Left ventricle myocardium inferior (tissue), 1 donor: ENCODE results near the gene XKR8. TPM values are rescaled to one million over a fixed set of nuclear protein-coding genes. Genes with fewer than 3 reads are reported as not detected.

Source experiments
- DNase-seq: peaks from one replicate; pipeline ENCODE4 v3.0.0-alpha.2; 2020
- H3K27ac ChIP-seq: fragments of 200-600 bp; replicated peaks from 2 replicates; pipeline ENCODE4 v1.8.0; 2021
- H3K27me3 ChIP-seq: fragments of 200-600 bp; 2 replicates; pipeline ENCODE4 v1.8.0; 2021; ENCODE audit warnings: low read depth
- H3K36me3 ChIP-seq: fragments of 200-600 bp; 2 replicates; pipeline ENCODE4 v1.8.0; 2021
- H3K4me1 ChIP-seq: fragments of 200-600 bp; 2 replicates; pipeline ENCODE4 v1.8.0; 2021
- H3K4me3 ChIP-seq: fragments of 200-600 bp; 2 replicates; pipeline ENCODE4 v1.8.0; 2021; ENCODE audit warnings: mild to moderate bottlenecking, moderate library complexity
- H3K9me3 ChIP-seq: fragments of 200-600 bp; replicated peaks from 2 replicates; pipeline ENCODE4 v1.8.0; 2021
- CTCF ChIP-seq: fragments of 200-600 bp; IDR thresholded peaks from 2 replicates; pipeline ENCODE4 v1.8.0; 2021; ENCODE audit warnings: antibody characterized with exemption, mild to moderate bottlenecking, borderline replicate concordance
- intact Hi-C: fragments of 100-400 bp; cut with micrococcal nuclease; formaldehyde crosslinking; loops from one replicate; pipeline ENCODE4 v1.11.0; 2022
- total RNA-seq: library from RNA; stranded (reverse); fragmentation: NEBNext Ultra II Directional; extraction: Animal tissue kit (Norgen Biotek cat#: 25700); gene quantifications from one replicate; pipeline ENCODE4 v1.2.1, GENCODE V29; 2021
- donor health status: DM: no; HTN: yes; CAD: no; lungs with severe emphysema.

The XKR8 gene
- total RNA-seq, 1 donor from 2014 or later: 4.8 TPM

GRCh38 chr1:28010969-28011368 lies 51.2 kb downstream of the XKR8 start:
- Histone ChIP-seq H3K4me3 (no peak overlapping the region), H3K9me3 (no peaks in the 10 kb centered on the region), H3K36me3 (peaks cover 78% of the 10 kb centered on the region), H3K27me3 (no peaks in the 10 kb centered on the region), H3K4me1 (no peaks in the 10 kb centered on the region), H3K27ac (no peak overlapping the region)
- no peak for TF ChIP-seq CTCF
- intact Hi-C loops: no loop called here
- DNase-seq: no peak

Other genes starting within 250 kb of the XKR8 start
- gene FAM76A, start 234.0 kb upstream of the XKR8 start, total RNA-seq: 9.9 TPM
- gene STX12, start 186.8 kb upstream of the XKR8 start, total RNA-seq: 22.0 TPM
- gene PPP1R8, start 129.2 kb upstream of the XKR8 start, total RNA-seq: 24.0 TPM
- 4.9 TPM for gene THEMIS2, start 87.4 kb upstream of the XKR8 start, total RNA-seq
- 21.2 TPM for gene RPA2, start 45.4 kb upstream of the XKR8 start, total RNA-seq
- gene SMPDL3B, start 25.0 kb upstream of the XKR8 start, total RNA-seq: not detected
- gene EYA3, start 128.6 kb downstream of the XKR8 start, total RNA-seq: 16.9 TPM
- gene PTAFR, start 216.7 kb downstream of the XKR8 start, total RNA-seq: 1.5 TPM